Activated CD4-positive, alpha-beta T cell treated with anti-CD3 and anti-CD28 coated beads for 36 hours (primary cell): ENCODE measurements around the gene CISD1. TPM values are rescaled to one million over a fixed set of nuclear protein-coding genes. Genes with fewer than 3 reads are reported as not detected.

ENCODE experiments used
- ATAC-seq: fragments of 200-7000 bp; cut with Tn5 transposase; one replicate; pipeline ENCODE4 v1.10.0; 2021; ENCODE audit warnings: mild to moderate bottlenecking, moderate library complexity
- CTCF ChIA-PET: fragments of 350-600 bp; sonication (Branson Sonifier 250); formaldehyde crosslinking; loops from one replicate; lab custom pipeline; 2021; ENCODE audit warnings: antibody characterized with exemption; lab: Charles Lee
- POLR2A ChIA-PET: fragments of 350-600 bp; sonication (Branson Sonifier 250); formaldehyde crosslinking; loops from one replicate; lab custom pipeline; 2021; ENCODE audit warnings: antibody characterized with exemption, inconsistent platforms; lab: Charles Lee
- DNase-seq: peaks from one replicate; pipeline ENCODE4 v3.0.0-alpha.2; 2020
- H3K27ac Mint-ChIP-seq: one replicate; pipeline ENCODE4 v1.8.0; 2021; ENCODE audit warnings: mixed read lengths
- H3K27me3 Mint-ChIP-seq: one replicate; pipeline ENCODE4 v1.8.0; 2021; ENCODE audit warnings: mixed read lengths
- H3K36me3 Mint-ChIP-seq: one replicate; pipeline ENCODE4 v1.8.0; 2021; ENCODE audit warnings: low read depth, mixed read lengths
- H3K4me1 Mint-ChIP-seq: one replicate; pipeline ENCODE4 v1.8.0; 2021; ENCODE audit warnings: mixed read lengths
- H3K4me3 Mint-ChIP-seq: one replicate; pipeline ENCODE4 v1.8.0; 2021; ENCODE audit warnings: mild to moderate bottlenecking, moderate library complexity, mixed read lengths
- H3K9me3 Mint-ChIP-seq: one replicate; pipeline ENCODE4 v1.8.0; 2021; ENCODE audit warnings: low read depth, mixed read lengths
- intact Hi-C, 2 experiments: fragments of 100-400 bp; cut with DNase I in 1 of 2; cut with micrococcal nuclease in 1 of 2; formaldehyde crosslinking; loops; one replicate each; pipeline versions ENCODE4 v1.14.2 to v1.15.1; 2022 to 2024; cut with DNase I, micrococcal nuclease
- total RNA-seq, 2 experiments: library from RNA; stranded (reverse); gene quantifications; one replicate each; pipeline ENCODE4 v1.2.3, GENCODE V29; 2021

CISD1 gene
- total RNA-seq, 2 experiments from 2014 or later: 29.9 to 49.2 TPM

DNA sequence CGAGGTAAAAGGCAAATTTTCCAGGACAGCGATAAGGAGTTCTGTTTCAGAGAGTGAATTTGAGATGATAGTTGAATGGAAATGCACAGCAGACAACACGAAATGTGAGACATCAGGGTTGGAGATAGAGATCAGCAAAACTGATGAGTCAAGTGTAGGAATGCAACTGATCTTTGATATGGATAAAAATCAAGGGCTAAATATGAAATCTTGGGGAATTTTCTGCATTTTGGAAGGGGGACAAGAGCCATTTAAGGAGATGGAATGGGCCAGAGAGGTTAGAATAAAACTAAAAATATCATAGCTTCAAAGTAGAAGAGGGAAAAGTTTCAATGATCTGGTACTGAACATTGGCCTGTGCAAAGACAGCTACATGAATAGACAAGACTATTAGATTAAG is 11.5 kb downstream of the CISD1 start:
- ChIA-PET POLR2A (no interaction called here), CTCF (interaction anchor here (0.9 to 1.7 kb wide), 3 partner anchors 10 to 42 kb away, joined by 3 to 5 read pairs (median 5); no protein-coding TSS in a partner anchor)
- no peak overlapping the region for H3K4me3 Mint-ChIP-seq
- peaks cover 40% of the 10 kb centered on the region for H3K4me1 Mint-ChIP-seq
- DNase-seq: no peak
- H3K36me3 Mint-ChIP-seq: peaks cover 32% of the 10 kb centered on the region
- no peaks in the 10 kb centered on the region for H3K27me3 Mint-ChIP-seq
- no peak for ATAC-seq
- intact Hi-C loops: loop anchor here (5.0 kb wide), 2 partner anchors 43 to 57 kb away; partner anchors contain the start of gene UBE2D1 (in 1 of the 2)
- H3K9me3 Mint-ChIP-seq: no peaks in the 10 kb centered on the region
- H3K27ac Mint-ChIP-seq: no peak overlapping the region

DNA sequence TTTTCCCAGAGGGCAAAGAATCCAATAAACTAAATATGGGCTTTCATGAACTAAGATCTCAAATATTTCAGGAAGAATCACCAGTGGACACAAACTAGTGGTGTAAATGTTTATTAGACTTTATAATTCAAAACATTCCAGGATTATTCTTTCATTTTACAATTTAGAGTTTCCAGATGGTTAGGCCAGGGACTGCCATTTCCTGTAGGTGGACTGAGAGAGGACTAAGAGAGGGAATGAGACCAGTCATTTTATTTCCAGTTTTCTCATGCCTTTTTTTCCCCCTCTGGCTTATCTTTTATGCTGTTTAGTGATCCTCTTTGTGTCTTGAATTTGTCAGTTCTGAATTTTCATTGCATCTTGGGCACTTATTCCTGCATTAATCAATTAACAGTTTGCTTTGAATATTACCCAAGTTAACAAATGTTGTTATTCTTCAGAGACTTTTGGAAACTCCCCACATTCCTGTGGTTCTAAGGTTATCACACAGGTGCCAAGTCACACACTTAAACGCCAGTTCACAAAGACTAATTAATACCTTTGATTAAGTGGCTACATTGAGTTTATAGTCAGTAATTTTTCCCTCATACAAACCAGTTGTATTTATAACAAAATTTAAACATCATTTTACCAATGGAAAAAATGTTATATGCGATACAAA is 12.3 kb downstream of the CISD1 start:
- no peak for ATAC-seq
- Mint-ChIP-seq H3K9me3 (no peaks in the 10 kb centered on the region), H3K4me1 (peaks cover 40% of the 10 kb centered on the region), H3K36me3 (peaks cover 32% of the 10 kb centered on the region), H3K27ac (no peak overlapping the region), H3K4me3 (no peak overlapping the region), H3K27me3 (no peaks in the 10 kb centered on the region)
- intact Hi-C loops: loop anchor here (5.0 kb wide), 2 partner anchors 44 to 56 kb away; partner anchors contain the start of gene UBE2D1 (in 1 of the 2)
- POLR2A ChIA-PET: no interaction called here
- CTCF ChIA-PET: interaction anchor here (1.7 kb wide), 1 partner anchor 9 kb away, joined by 5 read pairs; no protein-coding TSS in a partner anchor
- no peak for DNase-seq

DNA sequence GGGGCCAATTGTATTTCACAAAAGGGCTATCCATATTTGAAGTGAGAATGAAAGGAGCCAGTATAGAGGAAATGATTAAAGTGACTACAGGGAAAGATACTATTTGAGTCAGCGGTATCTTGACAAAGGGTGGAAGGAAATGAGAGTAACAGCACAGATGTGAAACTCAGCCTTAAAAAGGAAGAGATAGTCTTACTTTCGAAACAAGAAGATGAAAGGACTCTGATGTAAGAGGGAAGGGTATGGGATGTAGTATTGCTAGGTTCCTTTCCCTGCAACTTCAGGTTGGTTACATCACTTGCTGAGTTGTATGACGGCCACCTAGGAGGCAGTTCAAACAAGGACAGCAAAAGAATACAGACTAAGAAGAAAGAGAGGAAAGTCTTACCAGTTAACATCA is 13.7 kb downstream of the CISD1 start:
- H3K4me1 Mint-ChIP-seq: peaks cover 40% of the 10 kb centered on the region
- H3K9me3 Mint-ChIP-seq: no peaks in the 10 kb centered on the region
- intact Hi-C loops: loop anchor here (1.0 to 5.0 kb wide), 6 partner anchors 13 to 103 kb away; partner anchors contain the start of genes CISD1 (in 1 of the 2), TFAM (in 1 of the 2) and UBE2D1 (in 1 of the 2)
- DNase-seq (peak; percentile 50), ATAC-seq (peak; percentile 87)
- H3K36me3 Mint-ChIP-seq: peaks cover 28% of the 10 kb centered on the region
- CTCF ChIA-PET: interaction anchor here (0.7 to 1.4 kb wide), 2 partner anchors 9 to 198 kb away, joined by 3 to 9 read pairs; no protein-coding TSS in a partner anchor
- peak overlapping the region; percentile 78 for H3K27ac Mint-ChIP-seq
- no peaks in the 10 kb centered on the region for H3K27me3 Mint-ChIP-seq
- peak overlapping the region; percentile 6 for H3K4me3 Mint-ChIP-seq
- POLR2A ChIA-PET: no interaction called here

DNA sequence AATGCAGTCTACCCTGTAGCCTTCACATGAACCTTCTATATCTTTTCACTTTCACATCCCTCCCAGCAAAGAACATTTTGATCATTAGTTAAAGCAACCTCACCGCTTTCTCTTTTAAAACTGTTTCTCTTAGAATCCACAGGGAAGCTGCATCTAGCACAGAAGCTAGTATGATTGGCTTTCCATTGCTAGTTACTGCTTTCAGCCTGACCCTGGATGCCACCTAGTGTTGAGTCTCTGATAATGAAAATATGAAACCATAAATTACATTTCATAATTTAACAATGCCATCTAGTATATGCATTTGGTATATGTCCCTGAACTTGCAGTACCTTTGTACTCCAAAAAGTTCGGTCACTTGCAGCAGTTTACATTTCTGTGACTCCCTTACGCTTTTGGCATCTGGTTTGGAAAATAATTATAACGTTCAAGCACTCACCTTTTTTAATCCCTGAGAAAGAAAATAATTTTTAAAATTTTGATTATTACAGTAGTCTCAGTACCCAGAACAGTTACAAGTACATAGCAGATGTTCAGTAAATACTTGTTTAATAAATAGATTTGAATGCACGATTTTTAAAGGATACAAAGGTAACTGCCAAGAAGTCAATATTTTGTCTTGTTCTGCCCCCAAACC is 22.7 kb downstream of the CISD1 start:
- ATAC-seq (peak; percentile 71), DNase-seq (peak; percentile 50)
- H3K9me3 Mint-ChIP-seq: no peaks in the 10 kb centered on the region
- H3K4me3 Mint-ChIP-seq: no peak overlapping the region
- H3K36me3 Mint-ChIP-seq: peaks cover 3% of the 10 kb centered on the region
- H3K4me1 Mint-ChIP-seq: no peaks in the 10 kb centered on the region
- intact Hi-C loops: loop anchor here (1.0 to 5.0 kb wide), 2 partner anchors 114 to 954 kb away; no protein-coding TSS in a partner anchor
- no peaks in the 10 kb centered on the region for H3K27me3 Mint-ChIP-seq
- no peak overlapping the region for H3K27ac Mint-ChIP-seq
- ChIA-PET POLR2A (no interaction called here), CTCF (interaction anchor here (0.6 to 7.7 kb wide), 26 partner anchors 8 to 407 kb away, joined by 3 to 152 read pairs (median 5); partner anchors contain the start of genes CISD1, IPMK and TFAM)

DNA sequence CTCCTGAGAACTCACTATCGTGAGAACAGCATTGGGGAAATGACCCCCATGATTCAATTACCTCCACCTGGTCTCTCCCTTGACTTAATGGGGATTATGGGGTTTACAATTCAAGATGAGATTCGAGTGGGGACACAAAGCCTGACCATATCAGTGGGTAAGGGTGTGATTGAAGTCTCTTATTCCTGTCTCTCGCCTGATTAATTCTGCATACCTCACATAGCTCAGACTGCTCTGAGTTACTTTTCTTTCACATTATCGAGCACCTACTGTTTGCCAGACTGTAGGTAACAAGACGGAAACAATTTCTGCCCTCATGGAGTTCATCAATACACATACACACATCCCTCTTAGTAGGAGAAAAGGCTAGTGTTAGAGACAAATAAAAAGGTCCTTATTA is 25.0 kb downstream of the CISD1 start:
- ATAC-seq (no peak), DNase-seq (no peak)
- Mint-ChIP-seq H3K27ac (no peak overlapping the region), H3K36me3 (peaks cover 3% of the 10 kb centered on the region), H3K9me3 (no peaks in the 10 kb centered on the region), H3K4me1 (no peaks in the 10 kb centered on the region), H3K27me3 (no peaks in the 10 kb centered on the region), H3K4me3 (no peak overlapping the region)
- intact Hi-C loops: loop anchor here (5.0 kb wide), 1 partner anchor 957 kb away; no protein-coding TSS in a partner anchor
- POLR2A ChIA-PET: no interaction called here
- CTCF ChIA-PET: interaction anchor here (0.6 to 7.7 kb wide), 4 partner anchors 115 to 287 kb away, joined by 3 to 152 read pairs (median 3); no protein-coding TSS in a partner anchor

DNA sequence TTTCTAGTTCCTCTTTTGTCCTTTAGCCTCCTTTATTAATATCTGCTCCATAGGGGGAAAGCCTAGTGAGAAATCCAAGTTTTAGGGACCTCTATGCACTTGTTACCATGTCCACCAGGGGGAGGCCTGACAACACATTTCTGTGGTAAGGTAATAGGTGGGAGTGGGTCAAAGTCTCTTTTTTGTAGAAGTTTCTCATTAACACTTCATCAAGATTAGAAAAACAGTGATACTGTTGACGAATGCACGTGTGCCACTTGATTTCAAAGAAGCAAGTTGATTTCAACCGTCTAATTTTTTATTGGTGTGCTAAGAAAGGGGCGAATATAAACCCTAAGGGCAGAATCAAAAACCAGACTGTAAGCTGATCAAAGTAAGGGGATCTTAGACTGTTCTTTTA is 30.6 kb downstream of the CISD1 start:
- ATAC-seq (peak; percentile 87), DNase-seq (peak; percentile 74)
- no peaks in the 10 kb centered on the region for H3K9me3 Mint-ChIP-seq
- H3K27ac Mint-ChIP-seq: no peak overlapping the region
- ChIA-PET CTCF (interaction anchor here (0.7 to 2.2 kb wide), 17 partner anchors 9 to 219 kb away, joined by 3 to 14 read pairs (median 3); partner anchors contain the start of gene TFAM), POLR2A (no interaction called here)
- H3K36me3 Mint-ChIP-seq: no peaks in the 10 kb centered on the region
- H3K27me3 Mint-ChIP-seq: peaks cover 6% of the 10 kb centered on the region
- H3K4me3 Mint-ChIP-seq: no peak overlapping the region
- peaks cover 2% of the 10 kb centered on the region for H3K4me1 Mint-ChIP-seq
- intact Hi-C loops: loop anchor here (1.0 to 2.0 kb wide), 2 partner anchors 35 to 86 kb away; partner anchors contain the start of genes TFAM (in 2 of the 2) and UBE2D1 (in 1 of the 2)

DNA sequence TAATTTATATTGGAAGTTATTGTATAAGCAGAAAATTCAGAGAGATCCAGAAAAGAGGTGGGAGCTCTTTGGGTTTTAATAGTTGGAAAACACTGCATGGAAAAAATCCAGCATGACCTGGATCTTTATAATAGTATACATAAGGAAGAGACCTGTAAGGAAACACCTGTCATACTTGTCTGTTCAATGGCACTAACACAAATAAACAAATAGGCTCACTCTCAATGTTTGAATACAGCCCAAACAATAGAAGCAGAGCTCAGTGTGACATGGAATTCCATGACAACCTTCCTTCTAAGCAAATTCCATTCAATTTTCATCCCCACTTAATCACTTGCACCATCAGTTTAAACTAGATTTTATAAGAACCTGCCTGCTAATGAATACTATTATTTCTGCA is 31.7 kb downstream of the CISD1 start:
- Mint-ChIP-seq H3K4me3 (no peak overlapping the region), H3K36me3 (no peaks in the 10 kb centered on the region), H3K4me1 (peaks cover 2% of the 10 kb centered on the region), H3K27me3 (peaks cover 6% of the 10 kb centered on the region), H3K9me3 (no peaks in the 10 kb centered on the region), H3K27ac (no peak overlapping the region)
- DNase-seq (no peak), ATAC-seq (no peak)
- intact Hi-C loops: loop anchor here (5.0 to 10.0 kb wide), 2 partner anchors 212 to 214 kb away; partner anchors contain the start of gene BICC1 (in 2 of the 2)
- ChIA-PET CTCF (interaction anchor here (1.0 to 2.2 kb wide), 7 partner anchors 10 to 102 kb away, joined by 3 to 14 read pairs (median 4); partner anchors contain the start of gene TFAM), POLR2A (no interaction called here)

DNA sequence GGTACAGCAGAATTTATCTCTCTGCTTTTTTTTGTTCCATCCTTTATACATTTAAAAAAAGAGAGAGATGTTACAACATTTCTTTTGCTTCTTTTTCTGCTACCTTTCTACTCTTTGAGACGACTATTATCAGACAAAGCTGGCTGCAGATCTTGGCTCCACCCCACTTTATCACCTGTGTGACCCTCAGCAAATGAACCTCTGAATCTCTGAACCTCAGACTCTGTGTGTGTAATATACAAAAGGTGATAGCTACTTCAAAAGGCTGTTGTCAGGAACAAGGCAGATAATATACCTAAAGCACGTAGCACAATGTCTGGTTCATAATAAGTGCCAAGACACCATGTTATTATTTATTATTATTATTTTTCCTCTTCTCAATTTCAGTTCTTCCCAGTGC is 33.3 kb downstream of the CISD1 start:
- no peak overlapping the region for H3K4me3 Mint-ChIP-seq
- ATAC-seq (no peak), DNase-seq (no peak)
- no peaks in the 10 kb centered on the region for H3K36me3 Mint-ChIP-seq
- intact Hi-C loops: loop anchor here (5.0 to 10.0 kb wide), 2 partner anchors 210 to 213 kb away; partner anchors contain the start of gene BICC1 (in 2 of the 2)
- no peaks in the 10 kb centered on the region for H3K9me3 Mint-ChIP-seq
- peaks cover 14% of the 10 kb centered on the region for H3K27me3 Mint-ChIP-seq
- peaks cover 2% of the 10 kb centered on the region for H3K4me1 Mint-ChIP-seq
- POLR2A ChIA-PET: no interaction called here
- CTCF ChIA-PET: interaction anchor here (0.8 to 1.8 kb wide), 4 partner anchors 12 to 83 kb away, joined by 3 to 8 read pairs (median 4); partner anchors contain the start of genes CISD1 and TFAM
- H3K27ac Mint-ChIP-seq: no peak overlapping the region

DNA sequence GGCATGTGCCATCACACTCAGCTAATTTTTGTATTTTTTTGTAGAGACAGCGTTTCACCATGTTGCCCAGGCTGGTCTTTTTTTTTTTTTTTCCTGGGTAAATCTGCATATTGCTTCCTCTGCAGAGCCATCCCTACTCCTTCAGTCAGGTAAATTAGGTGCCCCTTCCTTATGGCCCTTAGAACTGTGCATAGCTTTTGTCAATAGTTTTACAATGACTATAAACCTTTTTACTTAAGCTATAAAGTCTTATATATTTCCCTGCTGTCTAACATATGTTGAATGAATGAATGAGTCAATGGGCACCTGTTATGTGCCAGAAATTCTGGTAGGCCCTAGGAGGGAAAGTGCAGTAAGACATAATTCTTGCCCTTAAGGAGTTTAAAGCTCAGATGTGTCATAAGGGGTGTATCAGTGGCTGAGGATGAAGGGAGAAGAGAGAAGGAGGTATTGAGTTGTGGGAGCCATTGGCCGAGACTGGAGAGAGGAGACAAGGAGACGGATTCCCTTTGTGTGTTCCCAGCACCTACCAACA is 35.2 kb downstream of the CISD1 start:
- peaks cover 2% of the 10 kb centered on the region for H3K4me1 Mint-ChIP-seq
- POLR2A ChIA-PET: no interaction called here
- ATAC-seq (no peak), DNase-seq (no peak)
- no peak overlapping the region for H3K27ac Mint-ChIP-seq
- H3K9me3 Mint-ChIP-seq: no peaks in the 10 kb centered on the region
- H3K27me3 Mint-ChIP-seq: peaks cover 18% of the 10 kb centered on the region
- CTCF ChIA-PET: interaction anchor here (0.7 to 2.5 kb wide), 4 partner anchors 12 to 336 kb away, joined by 3 to 7 read pairs (median 3); no protein-coding TSS in a partner anchor
- intact Hi-C loops: loop anchor here (5.0 to 10.0 kb wide), 2 partner anchors 208 to 211 kb away; partner anchors contain the start of gene BICC1 (in 2 of the 2)
- H3K36me3 Mint-ChIP-seq: no peaks in the 10 kb centered on the region
- H3K4me3 Mint-ChIP-seq: no peak overlapping the region

DNA sequence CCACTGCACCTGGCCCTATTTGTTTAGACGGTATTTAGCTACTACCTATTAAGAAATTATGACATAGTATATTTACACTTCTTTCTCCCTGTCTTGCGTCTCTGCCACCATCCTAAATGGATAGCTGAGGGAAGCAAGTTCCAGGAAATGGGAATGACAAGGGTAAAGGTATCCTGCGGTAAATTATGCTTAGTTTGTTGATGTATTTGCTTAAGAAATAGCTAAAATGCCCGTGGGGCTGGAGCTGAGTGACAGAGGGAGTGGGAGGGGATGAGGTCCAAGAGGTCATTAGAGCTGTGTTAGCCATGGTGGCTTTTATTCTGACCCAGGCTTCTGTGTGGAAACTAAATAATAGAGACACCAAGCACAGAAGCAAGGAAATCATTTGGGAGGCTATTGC is 36.9 kb downstream of the CISD1 start:
- H3K27ac Mint-ChIP-seq: no peak overlapping the region
- H3K9me3 Mint-ChIP-seq: no peaks in the 10 kb centered on the region
- intact Hi-C loops: loop anchor here in 1 of 2 experiments (10.0 kb wide), 1 partner anchor 209 kb away; the partner anchor contains the start of gene BICC1
- no peaks in the 10 kb centered on the region for H3K36me3 Mint-ChIP-seq
- ATAC-seq: no peak
- peaks cover 20% of the 10 kb centered on the region for H3K27me3 Mint-ChIP-seq
- DNase-seq: no peak
- ChIA-PET POLR2A (no interaction called here), CTCF (interaction anchor here (0.6 to 2.5 kb wide), 5 partner anchors 9 to 392 kb away, joined by 3 to 7 read pairs (median 4); no protein-coding TSS in a partner anchor)
- no peaks in the 10 kb centered on the region for H3K4me1 Mint-ChIP-seq
- H3K4me3 Mint-ChIP-seq: no peak overlapping the region
